Measurements from ENCODE around the gene POPDC2.

Gene POPDC2

DNA sequence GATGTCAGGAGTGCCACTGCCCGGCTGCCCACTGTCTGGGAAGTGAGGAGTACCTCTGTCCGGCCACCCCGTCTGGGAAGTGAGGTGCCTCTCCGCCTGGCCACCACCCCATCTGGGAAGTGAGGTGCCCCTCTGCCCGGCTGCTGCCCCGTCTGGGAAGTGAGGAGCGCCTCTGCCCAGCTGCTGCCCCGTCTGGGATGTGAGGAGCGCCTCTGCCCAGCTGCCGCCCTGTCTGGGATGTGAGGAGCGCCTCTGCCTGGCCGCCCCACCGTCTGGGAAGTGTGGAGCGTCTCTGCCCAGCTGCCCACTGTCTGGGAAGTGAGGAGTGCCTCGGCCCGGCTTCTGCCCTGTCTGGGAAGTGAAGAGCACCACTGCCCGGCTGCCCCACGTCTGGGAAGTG lies 13.5 kb upstream of the POPDC2 start:
- peaks cover 19% of the 10 kb centered on the region for H3K4me1 ChIP-seq
- TF ChIP-seq, protein P1, sequence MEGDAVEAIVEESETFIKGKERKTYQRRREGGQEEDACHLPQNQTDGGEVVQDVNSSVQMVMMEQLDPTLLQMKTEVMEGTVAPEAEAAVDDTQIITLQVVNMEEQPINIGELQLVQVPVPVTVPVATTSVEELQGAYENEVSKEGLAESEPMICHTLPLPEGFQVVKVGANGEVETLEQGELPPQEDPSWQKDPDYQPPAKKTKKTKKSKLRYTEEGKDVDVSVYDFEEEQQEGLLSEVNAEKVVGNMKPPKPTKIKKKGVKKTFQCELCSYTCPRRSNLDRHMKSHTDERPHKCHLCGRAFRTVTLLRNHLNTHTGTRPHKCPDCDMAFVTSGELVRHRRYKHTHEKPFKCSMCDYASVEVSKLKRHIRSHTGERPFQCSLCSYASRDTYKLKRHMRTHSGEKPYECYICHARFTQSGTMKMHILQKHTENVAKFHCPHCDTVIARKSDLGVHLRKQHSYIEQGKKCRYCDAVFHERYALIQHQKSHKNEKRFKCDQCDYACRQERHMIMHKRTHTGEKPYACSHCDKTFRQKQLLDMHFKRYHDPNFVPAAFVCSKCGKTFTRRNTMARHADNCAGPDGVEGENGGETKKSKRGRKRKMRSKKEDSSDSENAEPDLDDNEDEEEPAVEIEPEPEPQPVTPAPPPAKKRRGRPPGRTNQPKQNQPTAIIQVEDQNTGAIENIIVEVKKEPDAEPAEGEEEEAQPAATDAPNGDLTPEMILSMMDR (IDR thresholded peaks at IDR 0.05; ENCODE audit: low read depth, low read length) = no peak
- H3K27me3 ChIP-seq = no peaks in the 10 kb centered on the region
- H3K9me3 ChIP-seq = no peaks in the 10 kb centered on the region
- no peak overlapping the region for H3K4me3 ChIP-seq (ENCODE audit: low read depth, low read length)
- DNase-seq = no peak
- H3K36me3 ChIP-seq = peaks cover 66% of the 10 kb centered on the region

DNA sequence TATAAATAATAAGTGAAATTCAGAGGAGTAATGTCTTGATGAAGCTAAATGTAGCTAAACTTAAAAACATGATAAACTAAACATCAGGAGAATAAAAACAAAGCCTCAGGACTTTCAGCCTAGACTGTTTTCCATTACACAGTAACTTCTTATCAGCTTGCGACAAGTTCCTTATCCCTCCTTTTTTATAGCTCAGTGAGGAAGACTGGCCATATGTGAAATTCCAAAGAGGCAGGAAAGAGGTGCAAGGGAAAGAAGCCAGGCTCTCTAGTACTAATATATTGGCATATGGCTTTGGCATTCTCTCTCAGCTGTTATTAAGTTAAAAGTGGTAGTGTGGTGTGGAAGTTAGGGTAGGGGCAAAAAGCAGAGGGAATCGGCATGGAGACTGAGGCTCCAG lies 12.4 kb upstream of the POPDC2 start:
- no peaks in the 10 kb centered on the region for H3K9me3 ChIP-seq
- H3K36me3 ChIP-seq = peaks cover 73% of the 10 kb centered on the region
- no peaks in the 10 kb centered on the region for H3K27me3 ChIP-seq
- no peak overlapping the region for H3K4me3 ChIP-seq (ENCODE audit: low read depth, low read length)
- TF ChIP-seq, protein P1 (IDR thresholded peaks at IDR 0.05; ENCODE audit: low read depth, low read length) = no peak
- no peak for DNase-seq
- H3K4me1 ChIP-seq = peaks cover 19% of the 10 kb centered on the region

DNA sequence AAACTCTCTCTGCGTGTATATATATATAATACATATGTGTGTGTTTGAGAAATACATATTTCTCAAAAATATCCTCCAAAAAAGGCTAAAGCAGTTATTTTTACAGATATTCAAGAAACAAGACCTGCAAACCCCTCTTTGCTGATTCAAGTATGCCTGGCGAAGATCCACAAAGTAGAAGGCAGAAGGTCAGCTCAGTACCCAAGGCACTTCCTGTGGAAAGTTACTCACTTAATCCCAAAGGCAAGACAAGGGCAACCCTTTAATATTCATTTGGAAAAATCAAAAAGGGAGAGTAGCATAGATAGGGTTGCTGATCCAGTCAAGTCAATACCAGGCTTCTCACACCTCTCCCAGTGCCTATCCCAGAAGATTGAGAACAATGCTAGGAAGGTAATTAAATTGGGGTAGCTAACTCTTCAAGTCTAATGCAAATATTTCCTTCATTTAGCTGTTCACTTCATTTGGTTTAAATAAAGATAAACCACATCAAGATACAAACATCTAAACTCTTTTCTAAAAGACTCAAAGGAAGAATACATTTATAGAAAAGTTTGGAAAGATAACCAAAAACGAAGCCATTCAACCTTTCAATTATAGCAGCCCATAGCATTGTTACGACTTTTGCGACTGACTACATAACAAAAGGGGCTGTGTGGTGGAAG lies 9.6 kb upstream of the POPDC2 start:
- H3K27me3 ChIP-seq = no peaks in the 10 kb centered on the region
- peaks cover 67% of the 10 kb centered on the region for H3K36me3 ChIP-seq
- DNase-seq = no peak
- peaks cover 4% of the 10 kb centered on the region; the same call in 1 of the 2 replicates for H3K4me1 ChIP-seq
- TF ChIP-seq, protein P1 (IDR thresholded peaks at IDR 0.05; ENCODE audit: low read depth, low read length) = no peak
- no peaks in the 10 kb centered on the region for H3K9me3 ChIP-seq
- no peak overlapping the region for H3K4me3 ChIP-seq (ENCODE audit: low read depth, low read length)

DNA sequence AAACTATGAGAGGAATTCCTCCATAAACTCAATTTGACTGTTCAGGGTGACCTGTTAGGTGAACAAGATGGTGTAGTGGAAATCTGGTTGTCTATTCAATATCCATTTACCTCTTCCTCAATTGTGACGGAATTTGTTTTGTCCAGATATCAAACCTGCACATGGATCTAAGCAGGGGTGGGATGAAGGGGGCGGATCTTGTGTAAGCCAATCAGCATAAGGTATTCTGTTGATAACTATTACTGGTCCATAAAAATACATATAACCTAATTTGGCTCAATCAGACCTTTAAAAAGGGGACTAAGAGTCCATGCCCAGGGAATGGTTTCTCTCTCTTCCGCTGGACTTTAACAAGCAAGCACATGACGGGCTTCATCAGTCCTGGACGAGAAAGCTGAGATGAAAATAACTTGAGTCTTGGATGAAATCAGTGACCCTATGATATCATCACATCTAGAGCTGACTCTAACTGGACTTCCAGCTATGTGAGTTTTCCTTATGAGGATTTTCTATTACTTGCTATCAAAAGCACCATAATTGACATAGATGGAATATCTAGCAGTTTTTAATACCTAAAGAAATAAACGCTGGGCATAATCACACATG lies 5.7 kb upstream of the POPDC2 start:
- Histone ChIP-seq H3K4me1 (peaks cover 26% of the 10 kb centered on the region), H3K9me3 (no peaks in the 10 kb centered on the region), H3K36me3 (peaks cover 29% of the 10 kb centered on the region), H3K4me3 (ENCODE audit: low read depth, low read length) (no peak overlapping the region), H3K27me3 (no peaks in the 10 kb centered on the region)
- TF ChIP-seq, protein P1 (IDR thresholded peaks at IDR 0.05; ENCODE audit: low read depth, low read length) = no peak
- DNase-seq = no peak

DNA sequence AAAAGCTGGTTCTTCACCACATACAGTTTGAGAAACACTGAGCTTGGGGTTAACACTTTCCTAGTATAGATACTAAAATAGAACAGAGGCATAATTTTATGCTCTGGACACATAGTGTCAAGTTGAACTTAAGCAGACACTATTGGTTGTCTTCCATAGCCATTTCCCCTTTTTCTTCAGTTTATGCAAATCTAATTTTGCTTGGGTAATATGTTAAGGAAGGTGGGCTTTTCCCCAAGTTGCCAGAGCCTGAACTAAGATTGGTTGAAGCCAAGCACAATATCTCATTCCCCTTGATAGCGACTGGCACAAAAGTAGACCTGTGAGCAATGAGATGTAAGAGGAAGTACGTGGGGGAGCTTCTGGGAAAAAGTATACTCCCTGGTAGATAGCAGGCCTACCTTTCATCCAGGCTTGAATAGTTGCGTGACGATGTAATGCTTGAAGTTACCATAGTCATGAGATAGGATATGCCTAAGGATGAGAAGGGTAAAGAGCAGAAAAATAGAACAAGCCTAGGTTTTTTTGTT lies 4.5 kb upstream of the POPDC2 start:
- TF ChIP-seq, protein P1 (IDR thresholded peaks at IDR 0.05; ENCODE audit: low read depth, low read length) = no peak
- Histone ChIP-seq H3K9me3 (no peaks in the 10 kb centered on the region), H3K4me1 (peaks cover 29% of the 10 kb centered on the region), H3K36me3 (peaks cover 17% of the 10 kb centered on the region), H3K27me3 (no peaks in the 10 kb centered on the region), H3K4me3 (ENCODE audit: low read depth, low read length) (no peak overlapping the region)
- no peak for DNase-seq

DNA sequence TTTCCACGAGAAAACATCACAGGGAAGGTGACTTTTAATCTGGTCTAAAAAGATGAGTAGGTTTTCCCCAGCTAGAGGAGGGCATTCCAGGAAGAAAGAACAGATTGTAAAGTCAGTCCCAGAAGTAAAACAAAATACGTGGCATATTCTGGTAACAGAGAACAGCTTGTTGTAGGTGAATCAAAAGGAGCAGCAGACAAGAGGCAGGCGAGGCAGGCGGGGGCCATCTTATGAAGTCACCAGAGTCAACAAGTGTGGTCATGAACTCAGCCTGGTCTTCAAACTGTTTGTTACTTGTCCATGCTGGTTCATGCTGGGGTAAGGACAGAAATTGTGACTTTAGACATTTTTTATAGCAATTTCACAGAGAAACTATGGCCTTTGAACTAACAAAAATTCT lies 4.0 kb upstream of the POPDC2 start:
- no peaks in the 10 kb centered on the region for H3K27me3 ChIP-seq
- H3K9me3 ChIP-seq = no peaks in the 10 kb centered on the region
- H3K4me1 ChIP-seq = peaks cover 32% of the 10 kb centered on the region
- H3K4me3 ChIP-seq (ENCODE audit: low read depth, low read length) = no peak overlapping the region
- peaks cover 13% of the 10 kb centered on the region for H3K36me3 ChIP-seq
- DNase-seq = no peak
- TF ChIP-seq, protein P1 (IDR thresholded peaks at IDR 0.05; ENCODE audit: low read depth, low read length) = no peak

Data from BE2C (cell line).